HG02938 (cell line): ENCODE measurements around the gene CHST4.
"Not testable (repeated sequence)": the region's sequence is repeated elsewhere in the genome, so short reads cannot be mapped to it uniquely, and the experiment has no call there.

Experiments used
- ATAC-seq: cut with Tn5 transposase; IDR thresholded peaks from one replicate; pipeline ENCODE4 v1.9.1; 2021; ENCODE audit warnings: mild to moderate bottlenecking, moderate library complexity; ENCODE audit not compliant: unreplicated experiment

Gene CHST4

DNA sequence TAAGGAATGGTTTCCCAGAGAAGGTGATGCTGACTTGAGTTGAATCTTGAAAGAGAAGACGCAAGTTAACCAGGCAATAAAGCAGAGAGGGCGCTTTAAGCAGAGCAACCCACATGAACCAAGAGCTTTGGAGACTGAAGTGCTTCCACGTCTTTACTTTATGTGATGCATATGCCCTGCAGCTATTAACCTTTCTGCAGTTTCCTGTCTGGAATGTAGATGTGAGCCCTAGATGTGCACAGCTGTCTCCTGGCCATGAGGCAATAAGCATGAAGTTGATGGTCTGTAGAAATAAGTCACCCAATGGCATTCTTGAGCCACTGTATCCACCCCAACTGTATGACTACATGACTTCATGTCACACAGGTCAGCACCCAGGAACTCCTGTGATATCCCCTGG, 5.7 kb upstream of the CHST4 start:
- no peak for ATAC-seq

DNA sequence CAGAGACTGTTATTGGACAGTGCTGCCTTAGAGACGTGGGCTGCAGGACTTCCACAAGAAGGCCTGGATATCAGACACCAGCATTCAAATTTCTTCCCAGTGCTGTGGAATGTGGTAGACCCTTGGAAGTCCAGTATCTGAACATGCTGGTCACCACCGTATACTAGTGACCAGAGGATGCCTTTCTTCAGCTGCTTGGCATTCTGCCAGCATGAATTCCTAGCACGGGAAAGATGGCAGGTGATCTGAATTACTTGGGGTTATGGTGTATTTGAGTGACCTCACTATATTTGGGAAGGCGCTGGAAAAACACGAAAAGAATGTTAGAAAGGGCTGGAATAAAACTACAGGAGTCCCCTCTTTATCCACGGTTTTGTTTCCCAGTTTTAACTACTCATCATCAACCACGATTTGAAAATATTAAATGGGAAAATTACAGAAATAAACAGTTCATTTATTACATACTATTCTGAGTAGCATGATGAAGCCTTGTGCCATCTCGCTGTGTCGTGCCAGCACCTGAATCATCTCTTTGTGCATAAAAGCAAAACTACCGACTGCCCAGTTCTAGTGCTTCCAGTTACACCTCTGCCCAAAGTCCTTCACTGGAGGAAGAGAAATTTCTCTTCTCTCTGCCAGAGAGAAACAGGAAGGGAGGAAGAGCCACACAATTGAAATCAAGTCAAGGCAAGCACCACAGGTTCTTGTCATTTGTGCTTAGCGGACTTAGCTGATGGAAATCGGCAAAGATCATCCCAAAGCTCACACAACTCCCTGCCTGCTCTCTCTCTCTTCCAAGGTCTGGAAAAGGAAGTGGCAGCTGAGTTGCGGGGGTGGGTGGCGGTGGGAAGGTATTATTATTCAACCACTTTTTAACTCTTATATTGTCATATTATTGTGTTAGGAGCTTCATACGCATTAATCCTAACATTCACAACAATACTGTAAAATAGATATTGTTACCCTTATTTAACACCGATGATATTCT, 1.4 kb upstream of the CHST4 start:
- no peak for ATAC-seq

GRCh38 chr16:71528257-71528656, 2.0 kb downstream of the CHST4 start:
- ATAC-seq = no peak

- no peak for ATAC-seq
Measured at GRCh38 chr16:71528863-71529262, 2.6 kb downstream of the CHST4 start.

- ATAC-seq = no peak
Measured at GRCh38 chr16:71532366-71532765, 6.1 kb downstream of the CHST4 start.

GRCh38 chr16:71536752-71537499, 10.7 kb downstream of the CHST4 start:
- no peak for ATAC-seq

GRCh38 chr16:71537643-71538042, 11.4 kb downstream of the CHST4 start:
- ATAC-seq = no peak

GRCh38 chr16:71542377-71542776, 16.2 kb downstream of the CHST4 start:
- peak; percentile 68 for ATAC-seq

- no peak for ATAC-seq
Measured at GRCh38 chr16:71547168-71547567, 20.9 kb downstream of the CHST4 start.

- ATAC-seq = no peak
Measured at GRCh38 chr16:71552698-71553503, 26.7 kb downstream of the CHST4 start.

- ATAC-seq = no peak
Measured at GRCh38 chr16:71555230-71555891, 29.1 kb downstream of the CHST4 start.

GRCh38 chr16:71557299-71557698, 31.1 kb downstream of the CHST4 start:
- no peak for ATAC-seq

GRCh38 chr16:71557954-71558582, 31.8 kb downstream of the CHST4 start:
- ATAC-seq = no peak

GRCh38 chr16:71559855-71560254, 33.6 kb downstream of the CHST4 start:
- no peak for ATAC-seq

DNA sequence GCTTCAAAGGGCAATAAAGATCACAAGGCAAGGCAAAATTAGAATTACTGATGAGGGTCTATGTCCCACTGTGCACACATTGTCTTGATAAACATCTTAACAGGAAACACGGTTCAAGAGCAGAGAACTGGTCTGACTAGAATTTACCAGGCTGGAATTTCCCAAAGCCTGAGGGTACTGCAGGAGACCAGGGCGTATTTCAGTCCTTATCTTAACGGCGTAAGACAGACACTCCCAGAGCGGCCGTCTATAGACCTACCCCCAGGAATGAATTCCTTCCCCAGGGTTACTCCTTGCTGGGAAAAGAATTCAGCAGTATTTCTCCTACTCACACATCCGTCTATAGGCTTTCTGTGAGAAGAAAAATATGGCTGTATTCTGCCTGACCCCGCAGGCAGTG, 35.7 kb downstream of the CHST4 start:
- ATAC-seq = not testable (repeated sequence)

GRCh38 chr16:71562552-71562951, 36.3 kb downstream of the CHST4 start:
- ATAC-seq = no peak

DNA sequence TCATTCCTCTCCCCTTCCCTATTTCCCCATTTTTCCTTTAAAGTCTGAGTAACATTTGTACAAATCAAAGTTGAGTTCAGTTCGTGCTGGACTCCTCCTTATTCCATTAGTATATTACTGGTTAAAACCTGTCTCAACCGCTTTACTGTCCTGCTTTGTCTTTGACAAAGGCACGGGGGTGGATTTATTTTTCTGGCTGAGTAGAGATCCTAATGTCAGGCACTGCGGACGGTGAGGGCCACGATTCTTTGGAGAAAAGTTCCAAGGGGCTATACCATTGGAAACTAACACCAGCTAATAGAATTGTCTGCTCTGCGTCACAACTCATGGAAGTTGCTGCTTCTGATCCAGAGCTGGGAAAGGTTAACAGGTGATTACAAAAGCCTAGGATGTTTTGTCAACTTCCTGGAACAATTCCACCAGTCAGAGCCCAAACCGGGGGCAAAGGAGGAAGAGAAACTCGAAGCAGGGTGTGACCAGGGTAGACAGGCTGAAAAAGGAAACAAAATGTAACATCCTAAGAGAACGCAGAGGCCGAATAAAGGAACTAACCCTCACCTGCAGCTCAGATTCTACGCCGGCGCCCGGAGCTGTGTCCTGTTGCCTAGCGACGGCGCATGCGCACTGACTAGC, 38.2 kb downstream of the CHST4 start:
- ATAC-seq = peak; percentile 88

- no peak for ATAC-seq
Measured at GRCh38 chr16:71565812-71566700, 39.8 kb downstream of the CHST4 start.

DNA sequence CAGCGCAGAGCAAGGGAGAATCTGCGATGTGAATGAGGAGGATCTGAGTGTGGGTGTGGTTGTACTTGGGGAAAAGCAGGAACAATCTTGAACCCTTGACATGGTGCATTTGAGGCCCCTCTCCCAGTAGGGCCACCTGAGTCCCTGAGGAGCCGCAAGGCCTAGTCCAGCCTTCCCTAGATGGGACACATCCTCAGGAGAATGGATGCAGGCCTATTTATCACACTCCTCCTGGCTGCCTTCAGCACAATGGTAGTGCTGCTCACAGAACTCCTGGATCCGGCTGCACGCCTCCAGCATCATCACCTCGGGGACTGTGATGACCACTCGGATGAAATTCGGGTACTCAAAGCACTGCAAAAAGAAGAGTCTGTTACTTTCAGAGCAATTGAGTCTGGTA, 41.7 kb downstream of the CHST4 start:
- ATAC-seq = no peak
